ENCODE results near the gene ATP8A2.

GRCh38 chr13:25677956-25678355 is 306.2 kb downstream of the ATP8A2 start:
- TF ChIP-seq, protein P1, sequence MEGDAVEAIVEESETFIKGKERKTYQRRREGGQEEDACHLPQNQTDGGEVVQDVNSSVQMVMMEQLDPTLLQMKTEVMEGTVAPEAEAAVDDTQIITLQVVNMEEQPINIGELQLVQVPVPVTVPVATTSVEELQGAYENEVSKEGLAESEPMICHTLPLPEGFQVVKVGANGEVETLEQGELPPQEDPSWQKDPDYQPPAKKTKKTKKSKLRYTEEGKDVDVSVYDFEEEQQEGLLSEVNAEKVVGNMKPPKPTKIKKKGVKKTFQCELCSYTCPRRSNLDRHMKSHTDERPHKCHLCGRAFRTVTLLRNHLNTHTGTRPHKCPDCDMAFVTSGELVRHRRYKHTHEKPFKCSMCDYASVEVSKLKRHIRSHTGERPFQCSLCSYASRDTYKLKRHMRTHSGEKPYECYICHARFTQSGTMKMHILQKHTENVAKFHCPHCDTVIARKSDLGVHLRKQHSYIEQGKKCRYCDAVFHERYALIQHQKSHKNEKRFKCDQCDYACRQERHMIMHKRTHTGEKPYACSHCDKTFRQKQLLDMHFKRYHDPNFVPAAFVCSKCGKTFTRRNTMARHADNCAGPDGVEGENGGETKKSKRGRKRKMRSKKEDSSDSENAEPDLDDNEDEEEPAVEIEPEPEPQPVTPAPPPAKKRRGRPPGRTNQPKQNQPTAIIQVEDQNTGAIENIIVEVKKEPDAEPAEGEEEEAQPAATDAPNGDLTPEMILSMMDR (IDR thresholded peaks at IDR 0.05), result no peak
- no peak for TF ChIP-seq POLR2A (IDR thresholded peaks at IDR 0.05)
- TF ChIP-seq POLR2AphosphoS5 (IDR thresholded peaks at IDR 0.05), result no peak
- no peak for TF ChIP-seq EP300 (IDR thresholded peaks at IDR 0.05)
